Muscle of leg (tissue), 11 donors: ENCODE measurements around the gene FOSL2. TPM values are rescaled to one million over a fixed set of nuclear protein-coding genes. Genes with fewer than 3 reads are reported as not detected.

Source experiments
- DNase-seq: peaks from one replicate; pipeline ENCODE4 v3.0.0; 2013
- H3K27ac ChIP-seq: one replicate; pipeline ENCODE4 v1.5.1; 2013; ENCODE audit warnings: mild to moderate bottlenecking, low read length, control low read depth
- H3K27me3 ChIP-seq: one replicate; pipeline ENCODE4 v1.6.1; 2013; ENCODE audit warnings: low read length; ENCODE audit not compliant: control insufficient read depth, insufficient read depth
- H3K36me3 ChIP-seq: one replicate; pipeline ENCODE4 v1.6.1; 2013; ENCODE audit warnings: low read length; ENCODE audit not compliant: control insufficient read depth, insufficient read depth
- H3K4me1 ChIP-seq: one replicate; pipeline ENCODE4 v1.6.1; 2013; ENCODE audit warnings: low read length; ENCODE audit not compliant: control insufficient read depth, insufficient read depth
- H3K4me3 ChIP-seq: one replicate; pipeline ENCODE4 v1.5.1; 2013; ENCODE audit warnings: low read length, control low read depth
- H3K9me3 ChIP-seq: replicated peaks from 2 replicates; pipeline ENCODE4 v1.6.1; 2013; ENCODE audit warnings: low read depth, low read length; ENCODE audit not compliant: control insufficient read depth
- WGBS: methylation state at CpG from one replicate; pipeline ENCODE4 v1.1.5; 2013; ENCODE audit warnings: missing lambda C conversion rate; ENCODE audit not compliant: insufficient coverage; 5-methylcytosine and 5-hydroxymethylcytosine counted together
- polyA plus RNA-seq, 8 donors: library from polyadenylated mRNA; unstranded; fragments of 120-200 nt; gene quantifications; one replicate each; pipeline versions ENCODE4 v1.2.1 to v1.2.3, GENCODE V29; 2013; ENCODE audit warnings: inconsistent platforms in 1 of 8, low replicate concordance in 1 of 8; ENCODE audit not compliant: insufficient read length in 8 of 8, insufficient read depth in 1 of 8
- total RNA-seq: library from RNA; stranded (reverse); fragments of 120-200 nt; gene quantifications from one replicate; pipeline ENCODE4 v1.2.4, GENCODE V29; 2013

Gene FOSL2
- total and polyA plus RNA-seq, 9 donors = 11.0 to 25.6 (median 14.8) TPM

DNA sequence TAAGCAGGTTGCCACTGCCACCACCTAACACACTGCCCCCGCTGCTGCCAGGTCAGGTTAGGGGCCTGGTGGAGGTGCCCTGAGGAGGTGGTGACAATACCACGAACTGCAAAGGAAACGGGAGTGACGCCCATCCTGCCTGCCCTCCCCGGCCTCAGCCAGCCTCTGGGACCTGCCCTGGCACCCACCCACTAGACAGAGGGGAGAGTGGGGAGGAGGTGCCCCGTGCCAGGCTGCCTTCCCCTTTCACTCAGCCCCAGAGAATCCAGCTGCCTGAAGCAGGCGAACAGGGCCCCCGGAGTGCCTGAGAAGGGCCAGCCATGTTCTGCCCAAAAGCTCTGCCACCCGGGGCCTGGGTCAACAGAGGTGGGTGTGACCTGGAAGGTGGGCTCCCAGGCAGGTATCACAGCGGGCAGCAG is 44.5 kb upstream of the FOSL2 start:
- peaks cover 68% of the 10 kb centered on the region for H3K4me1 ChIP-seq
- H3K9me3 ChIP-seq = no peaks in the 10 kb centered on the region
- no peak for DNase-seq
- no peak overlapping the region for H3K4me3 ChIP-seq
- H3K27me3 ChIP-seq = no peaks in the 10 kb centered on the region
- no peaks in the 10 kb centered on the region for H3K36me3 ChIP-seq
- WGBS = 90% methylated on average over 2 of the region's 10 CpGs
- H3K27ac ChIP-seq = no peak overlapping the region

DNA sequence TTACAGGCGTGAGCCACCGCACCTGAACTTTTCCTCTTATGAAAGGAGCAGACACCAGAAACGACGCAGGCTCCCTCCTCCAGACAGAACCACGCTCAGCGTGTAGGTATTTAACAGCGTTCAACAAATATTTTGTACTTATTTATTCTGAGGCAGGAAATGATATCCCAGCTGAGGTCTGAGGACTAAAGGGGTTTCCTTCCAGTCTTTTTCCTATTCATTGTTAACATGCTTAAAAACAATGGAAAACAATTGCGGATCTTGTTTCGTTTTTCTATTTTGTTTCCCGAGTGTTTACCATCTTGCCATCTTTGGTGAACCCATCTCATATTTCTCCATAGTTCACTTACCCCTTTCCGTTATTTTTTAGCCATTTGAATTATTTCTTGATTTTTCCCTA is 43.7 kb upstream of the FOSL2 start:
- DNase-seq = no peak
- H3K4me1 ChIP-seq = peaks cover 64% of the 10 kb centered on the region
- H3K9me3 ChIP-seq = no peaks in the 10 kb centered on the region
- H3K36me3 ChIP-seq = no peaks in the 10 kb centered on the region
- no peak overlapping the region for H3K4me3 ChIP-seq
- no peak overlapping the region for H3K27ac ChIP-seq
- no peaks in the 10 kb centered on the region for H3K27me3 ChIP-seq
- WGBS = 95% methylated on average over 6 of the region's 11 CpGs

DNA sequence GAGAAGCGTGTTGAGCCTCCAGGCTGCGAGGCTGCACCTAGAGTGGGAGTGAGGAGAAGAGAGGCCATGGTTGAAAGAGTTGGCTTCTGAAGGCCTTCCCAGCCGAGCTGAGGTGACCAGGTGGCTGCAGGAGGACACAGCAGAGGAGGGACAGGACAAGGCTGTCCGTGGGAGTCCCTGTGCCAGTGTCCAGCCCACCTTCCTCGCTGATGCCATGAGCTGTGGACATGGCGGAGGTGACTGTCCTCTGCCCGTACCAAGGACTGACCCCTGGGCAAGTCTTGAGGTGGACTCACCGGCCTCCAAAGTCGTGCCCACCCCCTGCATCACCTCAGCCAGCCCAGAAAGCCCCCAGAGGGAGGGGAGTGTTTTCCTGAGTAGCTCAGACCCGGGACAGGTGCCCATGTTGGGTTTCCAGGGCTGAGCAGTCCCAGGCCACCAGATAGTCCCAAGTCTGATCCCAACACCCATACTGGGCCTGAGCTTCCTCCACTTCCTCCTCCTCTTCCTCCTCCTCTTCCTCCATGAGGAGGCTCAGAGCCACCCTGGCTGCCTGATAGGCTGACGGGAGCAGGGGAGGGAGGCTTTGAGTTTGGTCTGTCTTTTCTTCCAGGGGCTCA is 43.0 kb upstream of the FOSL2 start:
- 92% methylated on average over 5 of the region's 11 CpGs for WGBS
- peaks cover 56% of the 10 kb centered on the region for H3K4me1 ChIP-seq

DNA sequence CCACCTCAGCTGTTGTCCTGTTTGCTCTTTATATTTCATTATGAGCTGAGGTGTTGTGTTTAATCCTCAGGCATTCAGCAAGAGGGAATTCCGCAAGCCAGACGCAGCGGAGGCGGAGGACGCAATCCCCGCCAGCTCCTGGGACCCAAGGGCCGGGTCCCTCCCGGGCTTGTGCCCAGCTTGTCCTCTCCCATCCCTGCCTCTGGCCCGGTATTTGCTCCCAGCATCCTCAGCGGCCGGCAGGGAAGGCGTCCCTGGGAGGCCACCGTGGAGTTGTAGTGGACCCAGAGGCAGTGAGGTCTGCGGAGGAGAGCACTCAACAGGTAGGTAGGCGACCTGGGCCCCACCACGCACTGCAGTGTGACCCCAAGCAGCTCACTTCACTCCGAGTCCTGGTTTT is 42.5 kb upstream of the FOSL2 start:
- DNase-seq = no peak
- Histone ChIP-seq H3K27me3 (no peaks in the 10 kb centered on the region), H3K4me3 (no peak overlapping the region), H3K27ac (no peak overlapping the region), H3K36me3 (no peaks in the 10 kb centered on the region), H3K4me1 (peaks cover 56% of the 10 kb centered on the region), H3K9me3 (no peaks in the 10 kb centered on the region)
- WGBS = 83% methylated on average over 14 of the region's 17 CpGs

More for the DNA sequence above, 43.0 kb upstream of the FOSL2 start:
- H3K4me3 ChIP-seq = no peak overlapping the region
- no peak overlapping the region for H3K27ac ChIP-seq
- no peaks in the 10 kb centered on the region for H3K27me3 ChIP-seq
- no peak for DNase-seq
- no peaks in the 10 kb centered on the region for H3K9me3 ChIP-seq
- H3K36me3 ChIP-seq = no peaks in the 10 kb centered on the region

DNA sequence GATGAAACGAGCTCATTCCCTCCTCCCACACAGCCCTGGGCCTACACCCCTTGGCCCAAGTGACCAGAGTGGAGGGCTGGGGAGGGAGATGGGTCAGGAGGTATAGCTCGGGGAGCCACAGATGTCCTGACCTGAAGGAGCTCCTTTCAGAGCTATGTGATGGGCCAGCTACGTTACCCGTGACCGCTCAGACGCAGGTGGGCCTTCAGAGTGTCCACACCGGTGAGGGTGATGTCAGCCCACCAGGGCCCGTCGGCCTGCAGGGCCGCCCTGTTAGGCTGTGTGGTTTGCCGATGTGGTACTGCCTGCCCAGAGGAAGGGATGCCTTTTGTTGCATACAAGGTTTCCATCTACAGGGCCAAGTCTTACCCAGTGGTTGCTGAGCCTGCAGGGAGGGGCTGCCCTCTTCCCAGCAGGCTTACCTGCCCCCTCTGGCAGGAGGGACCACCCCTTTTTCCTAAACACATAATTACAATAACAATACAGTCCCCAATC is 41.8 kb upstream of the FOSL2 start:
- peaks cover 56% of the 10 kb centered on the region for H3K4me1 ChIP-seq
- DNase-seq = no peak
- WGBS = 89% methylated on average over 10 of the region's 11 CpGs
- H3K27ac ChIP-seq = no peak overlapping the region
- no peaks in the 10 kb centered on the region for H3K36me3 ChIP-seq
- no peaks in the 10 kb centered on the region for H3K27me3 ChIP-seq
- H3K9me3 ChIP-seq = no peaks in the 10 kb centered on the region
- H3K4me3 ChIP-seq = no peak overlapping the region

DNA sequence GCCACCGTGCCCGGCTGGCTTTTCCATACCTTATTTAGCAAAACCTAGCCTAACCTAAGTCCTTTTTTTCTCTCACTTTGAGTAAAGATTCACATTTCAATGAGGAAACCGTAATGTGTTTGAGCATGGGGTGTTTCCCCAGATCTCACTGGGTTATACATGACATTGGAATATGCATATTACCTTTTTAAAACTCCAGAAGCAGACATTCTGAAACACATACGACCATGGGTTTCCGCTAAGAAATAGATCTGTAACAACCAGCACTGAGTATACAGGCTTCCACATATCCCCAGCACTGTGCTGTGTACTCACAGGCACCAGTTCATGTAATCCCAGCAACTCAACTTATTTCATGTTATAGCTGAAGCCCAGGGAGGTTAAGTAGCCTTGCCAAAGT is 41.0 kb upstream of the FOSL2 start:
- 94% methylated on average over 2 of the region's 5 CpGs for WGBS
- DNase-seq = no peak
- Histone ChIP-seq H3K4me1 (peaks cover 57% of the 10 kb centered on the region), H3K36me3 (no peaks in the 10 kb centered on the region), H3K27me3 (no peaks in the 10 kb centered on the region), H3K9me3 (no peaks in the 10 kb centered on the region), H3K27ac (peak overlapping the region; percentile 71), H3K4me3 (no peak overlapping the region)

DNA sequence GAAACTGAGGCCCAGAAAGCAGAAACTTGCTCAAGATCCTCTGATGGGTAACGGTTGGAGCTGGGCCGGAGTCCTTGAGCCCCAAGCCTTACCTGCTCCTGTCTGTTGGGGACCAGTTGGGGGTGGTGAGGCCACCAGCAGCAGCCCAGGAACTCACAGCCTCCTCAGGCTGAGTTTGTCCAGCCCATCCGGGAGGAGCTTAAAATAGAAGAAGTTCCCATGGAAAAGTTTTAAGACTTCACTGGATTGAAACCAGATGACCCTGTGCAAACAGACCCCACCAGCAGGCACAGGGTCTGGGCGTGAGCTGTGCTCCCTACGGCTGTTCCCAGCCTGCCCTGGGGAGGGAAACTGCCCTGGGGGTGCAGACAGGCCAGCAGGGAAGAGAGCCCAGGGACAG is 40.6 kb upstream of the FOSL2 start:
- no peaks in the 10 kb centered on the region for H3K36me3 ChIP-seq
- DNase-seq = peak; percentile 67
- H3K9me3 ChIP-seq = no peaks in the 10 kb centered on the region
- peaks cover 57% of the 10 kb centered on the region for H3K4me1 ChIP-seq
- 35% methylated on average over 5 of the region's 5 CpGs for WGBS
- H3K27me3 ChIP-seq = no peaks in the 10 kb centered on the region
- peak overlapping the region; percentile 71 for H3K27ac ChIP-seq
- no peak overlapping the region for H3K4me3 ChIP-seq

DNA sequence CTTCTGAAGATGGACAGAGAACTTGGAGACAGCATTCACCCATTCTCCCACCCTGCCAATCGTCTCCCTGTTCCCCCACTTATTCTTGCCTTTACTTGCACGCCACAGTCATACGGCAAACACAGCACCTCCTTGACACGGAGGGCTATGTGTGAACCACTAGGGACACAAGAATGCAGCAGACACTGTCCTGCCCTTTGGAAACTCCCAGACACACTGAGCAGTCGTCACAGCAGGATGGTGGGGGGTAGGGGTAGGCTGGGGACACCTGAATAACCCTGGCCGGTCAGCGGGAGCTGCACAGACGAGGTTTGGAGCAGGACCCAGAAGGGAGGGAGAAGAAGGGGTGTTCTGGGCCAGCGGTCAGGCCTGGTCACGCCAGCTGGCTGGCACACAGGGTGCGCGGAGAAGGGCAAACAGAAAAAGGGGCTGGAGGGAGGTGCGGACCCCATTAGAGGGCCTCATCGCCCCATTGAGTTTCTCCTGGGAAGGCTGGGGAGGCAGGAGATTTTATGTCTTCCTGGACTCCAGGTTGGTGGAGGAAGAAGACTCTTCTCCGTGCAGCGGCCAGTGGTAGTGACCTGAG is 40.0 kb upstream of the FOSL2 start:
- WGBS = 72% methylated on average over 14 of the region's 16 CpGs
- Histone ChIP-seq H3K4me3 (no peak overlapping the region), H3K36me3 (no peaks in the 10 kb centered on the region), H3K9me3 (no peaks in the 10 kb centered on the region), H3K27ac (peak overlapping the region; percentile 71), H3K4me1 (peaks cover 53% of the 10 kb centered on the region), H3K27me3 (no peaks in the 10 kb centered on the region)
- no peak for DNase-seq

DNA sequence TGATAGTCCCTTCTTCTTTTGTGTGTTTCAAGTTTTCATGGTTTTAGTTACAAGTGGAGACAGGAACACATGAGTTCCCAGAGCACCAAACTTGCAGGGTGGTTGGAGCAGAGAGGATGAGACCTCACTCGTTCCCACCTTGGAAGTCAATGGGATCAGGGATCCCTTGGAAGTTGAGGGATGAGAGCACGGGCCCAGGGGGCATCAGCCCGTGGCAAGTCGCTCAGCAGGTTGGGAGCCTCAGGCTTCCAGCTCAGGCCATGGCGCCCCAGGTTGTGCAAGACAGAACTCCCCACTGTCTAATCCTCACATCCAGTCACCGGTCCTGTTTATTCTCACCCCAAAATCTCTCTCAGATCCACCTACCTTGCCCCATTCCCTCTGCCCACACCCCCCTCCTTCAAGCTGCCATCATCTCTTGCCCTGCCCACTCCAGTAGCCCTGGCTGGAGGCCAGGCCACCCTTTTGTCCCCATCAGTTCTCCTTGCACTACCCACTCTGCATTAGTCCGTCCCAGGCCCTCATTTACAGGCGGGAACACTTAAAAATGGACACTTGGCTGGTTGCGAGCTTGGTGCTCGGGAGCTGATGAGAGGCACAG is 37.6 kb upstream of the FOSL2 start:
- Histone ChIP-seq H3K4me3 (no peak overlapping the region), H3K36me3 (no peaks in the 10 kb centered on the region), H3K9me3 (no peaks in the 10 kb centered on the region), H3K4me1 (peaks cover 52% of the 10 kb centered on the region), H3K27me3 (no peaks in the 10 kb centered on the region), H3K27ac (peak overlapping the region; percentile 89)
- no peak for DNase-seq
- 87% methylated on average over 9 of the region's 10 CpGs for WGBS

DNA sequence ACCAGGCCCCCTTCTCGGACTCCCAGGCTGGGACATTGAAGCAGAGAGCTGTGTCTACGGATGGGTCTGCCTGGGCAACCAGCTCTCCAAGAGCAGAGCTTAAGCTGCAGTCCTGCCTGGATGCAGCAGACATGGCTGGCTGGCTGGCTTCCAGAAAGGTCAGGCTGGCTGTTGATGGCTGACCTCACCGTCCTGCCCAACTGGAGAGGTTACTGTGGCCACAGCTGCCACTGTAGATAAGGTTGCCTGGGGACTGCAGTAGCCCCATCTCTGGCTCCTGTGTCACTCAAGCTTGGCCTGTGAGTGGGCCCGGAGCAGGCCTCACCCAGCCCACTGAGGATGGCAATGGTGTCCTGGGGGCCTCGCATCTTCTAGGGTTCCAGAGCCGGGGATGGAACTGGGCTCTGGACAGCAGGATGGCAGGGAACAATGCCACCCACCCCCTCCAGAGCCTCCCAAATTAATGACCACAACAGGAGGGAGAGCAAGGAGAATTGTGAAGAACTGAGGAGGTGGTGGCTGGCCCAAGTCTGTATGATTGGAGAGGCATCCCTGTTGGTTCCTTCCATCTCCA is 37.0 kb upstream of the FOSL2 start:
- WGBS = 77% methylated on average over 6 of the region's 6 CpGs
- no peaks in the 10 kb centered on the region for H3K9me3 ChIP-seq
- H3K36me3 ChIP-seq = no peaks in the 10 kb centered on the region
- no peaks in the 10 kb centered on the region for H3K27me3 ChIP-seq
- no peak overlapping the region for H3K4me3 ChIP-seq
- H3K4me1 ChIP-seq = peaks cover 53% of the 10 kb centered on the region
- H3K27ac ChIP-seq = peak overlapping the region; percentile 89
- peak; percentile 75 for DNase-seq
